GM18861 (cell line): ENCODE results near the gene ZBTB46.

Experiments used
- ATAC-seq: cut with Tn5 transposase; IDR thresholded peaks from one replicate; pipeline ENCODE4 v1.9.1; 2021; ENCODE audit not compliant: unreplicated experiment

The ZBTB46 gene

GRCh38 chr20:63707558-63708300 is 123.3 kb downstream of the ZBTB46 start, which contains the start of the genes ARFRP1 and ZGPAT:
TSS of gene ARFRP1 (minus strand) at chr20:63707976. CDS start at chr20:63707091, 885 bp downstream.
TSS of gene ZGPAT (plus strand) at chr20:63708039. CDS start at chr20:63708581, 542 bp downstream.
- peak; percentile 66 for ATAC-seq

- ATAC-seq: peak; percentile 4
These were observed 124.1 kb downstream of the ZBTB46 start for GRCh38 chr20:63706852-63707557.

GRCh38 chr20:63706027-63706695 is 124.9 kb downstream of the ZBTB46 start:
- no peak for ATAC-seq

- no peak for ATAC-seq
These were observed 125.6 kb downstream of the ZBTB46 start for GRCh38 chr20:63705232-63706026.

GRCh38 chr20:63704749-63705117 is 126.3 kb downstream of the ZBTB46 start:
- no peak for ATAC-seq

GRCh38 chr20:63703976-63704748 is 126.9 kb downstream of the ZBTB46 start:
- no peak for ATAC-seq

- no peak for ATAC-seq
These were observed 127.5 kb downstream of the ZBTB46 start for GRCh38 chr20:63703471-63703975.

- no peak for ATAC-seq
These were observed 128.2 kb downstream of the ZBTB46 start for GRCh38 chr20:63702751-63703470.

- ATAC-seq: no peak
These were observed 128.9 kb downstream of the ZBTB46 start for GRCh38 chr20:63702036-63702665.

GRCh38 chr20:63701329-63702035 is 129.6 kb downstream of the ZBTB46 start:
- ATAC-seq: no peak

- no peak for ATAC-seq
These were observed 130.1 kb downstream of the ZBTB46 start for GRCh38 chr20:63701051-63701328.

- no peak for ATAC-seq
These were observed 130.6 kb downstream of the ZBTB46 start for GRCh38 chr20:63700199-63701050.

- ATAC-seq: no peak
These were observed 131.4 kb downstream of the ZBTB46 start for GRCh38 chr20:63699466-63700198.

- ATAC-seq: no peak
These were observed 132.2 kb downstream of the ZBTB46 start for GRCh38 chr20:63698739-63699465.

- no peak for ATAC-seq
These were observed 133.1 kb downstream of the ZBTB46 start for GRCh38 chr20:63697868-63698545.
